Progenitor cell of endocrine pancreas (in vitro differentiated cells): ENCODE measurements around the gene SLC43A3. TPM values are rescaled to one million over a fixed set of nuclear protein-coding genes. Genes with fewer than 3 reads are reported as not detected.

Source experiments
- DNase-seq: peaks from one replicate; pipeline ENCODE4 v3.0.0; 2021; ENCODE audit warnings: low spot score; ENCODE audit not compliant: unreplicated experiment
- H3K27ac Mint-ChIP-seq: 2 replicates; pipeline ENCODE4 v1.8.0; 2021; ENCODE audit warnings: mild to moderate bottlenecking, moderate library complexity, mixed read lengths
- H3K27me3 Mint-ChIP-seq: 2 replicates; pipeline ENCODE4 v1.8.0; 2021; ENCODE audit warnings: mixed read lengths
- H3K36me3 Mint-ChIP-seq: 2 replicates; pipeline ENCODE4 v1.8.0; 2022; ENCODE audit warnings: mixed read lengths; ENCODE audit not compliant: insufficient read depth
- H3K4me1 Mint-ChIP-seq: 2 replicates; pipeline ENCODE4 v1.8.0; 2021; ENCODE audit warnings: low read depth, mixed read lengths
- H3K4me3 Mint-ChIP-seq: 2 replicates; pipeline ENCODE4 v1.8.0; 2021; ENCODE audit warnings: low read depth, mild to moderate bottlenecking, moderate library complexity, mixed read lengths
- H3K9me3 Mint-ChIP-seq: 2 replicates; pipeline ENCODE4 v1.8.0; 2021; ENCODE audit warnings: low read depth, mixed read lengths
- total RNA-seq: library from RNA; stranded (reverse); gene quantifications from 2 replicates; pipeline ENCODE4 v1.2.1, GENCODE V29; 2021
- TF ChIP-seq, protein P1 (sequence below): fragments of 200-600 bp; sonication (generic); IDR thresholded peaks from one replicate; pipeline ENCODE4 v1.5.0; 2021; ENCODE audit warnings: antibody characterized with exemption, mild to moderate bottlenecking; ENCODE audit not compliant: unreplicated experiment

The SLC43A3 gene
- total RNA-seq, 1 donor from 2014 or later: 24.6 TPM

DNA sequence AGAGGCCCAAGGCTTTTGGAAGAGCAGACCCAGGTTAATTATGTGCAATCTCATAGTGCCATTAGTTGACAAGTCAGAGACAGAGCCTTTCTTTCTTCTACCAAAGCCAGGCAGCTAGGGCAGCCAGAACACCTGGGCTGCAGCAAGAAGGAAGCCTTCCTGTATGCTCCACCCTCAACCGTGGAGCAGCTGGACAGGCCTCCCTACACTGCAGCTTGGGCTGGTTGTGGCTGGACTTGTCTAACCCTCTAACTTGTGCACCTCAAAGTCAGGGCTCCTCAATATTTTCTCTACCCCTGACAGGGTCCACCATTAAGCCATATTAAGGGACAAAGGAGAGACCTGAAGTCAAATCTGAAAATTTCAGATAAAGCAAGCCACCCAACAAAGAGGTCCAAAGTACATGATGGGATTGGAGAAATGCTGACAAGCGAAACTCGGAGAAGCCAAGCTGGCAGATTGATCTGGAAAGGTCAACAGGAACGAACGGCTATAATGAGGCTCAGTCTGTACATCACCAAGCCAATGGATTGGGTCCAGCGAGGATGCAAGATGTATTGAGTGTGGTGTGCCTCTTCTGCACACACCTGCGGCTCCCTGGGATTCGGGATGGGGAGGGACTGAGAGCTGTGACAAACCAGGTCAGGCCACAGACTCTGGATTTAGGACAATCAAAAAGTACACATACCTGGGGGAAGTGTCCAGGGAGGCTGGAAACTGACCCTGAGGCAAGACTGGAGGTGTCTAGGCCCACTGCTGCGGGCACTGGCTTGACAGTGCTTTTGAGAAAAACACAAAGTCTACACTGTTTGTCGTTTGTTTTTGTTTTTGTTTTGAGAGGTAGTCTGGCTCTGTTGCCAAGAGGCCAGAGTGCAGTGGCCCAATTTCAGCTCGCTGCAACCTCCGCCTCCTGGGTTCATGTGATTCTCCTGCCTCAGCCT, 11.7 kb upstream of the SLC43A3 start:
- H3K27me3 Mint-ChIP-seq: peaks cover 3% of the 10 kb centered on the region
- no peak for DNase-seq
- no peaks in the 10 kb centered on the region for H3K9me3 Mint-ChIP-seq
- no peak overlapping the region for H3K4me3 Mint-ChIP-seq
- H3K36me3 Mint-ChIP-seq: no peaks in the 10 kb centered on the region
- H3K4me1 Mint-ChIP-seq: peaks cover 4% of the 10 kb centered on the region
- no peak overlapping the region for H3K27ac Mint-ChIP-seq
- TF ChIP-seq, protein P1, sequence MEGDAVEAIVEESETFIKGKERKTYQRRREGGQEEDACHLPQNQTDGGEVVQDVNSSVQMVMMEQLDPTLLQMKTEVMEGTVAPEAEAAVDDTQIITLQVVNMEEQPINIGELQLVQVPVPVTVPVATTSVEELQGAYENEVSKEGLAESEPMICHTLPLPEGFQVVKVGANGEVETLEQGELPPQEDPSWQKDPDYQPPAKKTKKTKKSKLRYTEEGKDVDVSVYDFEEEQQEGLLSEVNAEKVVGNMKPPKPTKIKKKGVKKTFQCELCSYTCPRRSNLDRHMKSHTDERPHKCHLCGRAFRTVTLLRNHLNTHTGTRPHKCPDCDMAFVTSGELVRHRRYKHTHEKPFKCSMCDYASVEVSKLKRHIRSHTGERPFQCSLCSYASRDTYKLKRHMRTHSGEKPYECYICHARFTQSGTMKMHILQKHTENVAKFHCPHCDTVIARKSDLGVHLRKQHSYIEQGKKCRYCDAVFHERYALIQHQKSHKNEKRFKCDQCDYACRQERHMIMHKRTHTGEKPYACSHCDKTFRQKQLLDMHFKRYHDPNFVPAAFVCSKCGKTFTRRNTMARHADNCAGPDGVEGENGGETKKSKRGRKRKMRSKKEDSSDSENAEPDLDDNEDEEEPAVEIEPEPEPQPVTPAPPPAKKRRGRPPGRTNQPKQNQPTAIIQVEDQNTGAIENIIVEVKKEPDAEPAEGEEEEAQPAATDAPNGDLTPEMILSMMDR: no peak

DNA sequence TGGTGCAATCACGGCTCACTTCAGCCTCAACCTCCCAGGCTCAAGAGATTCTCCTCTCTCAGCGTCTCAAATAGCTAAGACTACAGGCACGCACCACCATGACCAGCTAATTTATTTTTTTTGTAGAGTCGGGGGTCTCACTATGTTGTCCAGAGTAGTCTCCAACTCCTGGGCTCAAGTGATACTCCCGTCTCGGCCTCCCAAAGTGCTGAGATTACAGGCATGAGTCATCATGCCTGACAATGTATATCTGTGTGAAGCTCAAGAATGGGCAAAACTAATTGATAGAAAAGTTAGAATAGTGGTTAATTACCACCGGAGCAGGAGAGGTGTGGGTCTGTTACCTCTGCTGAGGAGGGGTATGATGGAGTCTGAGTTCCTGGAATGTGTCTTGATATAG, 9.1 kb upstream of the SLC43A3 start:
- H3K4me1 Mint-ChIP-seq: peaks cover 3% of the 10 kb centered on the region
- no peak for DNase-seq
- H3K9me3 Mint-ChIP-seq: no peaks in the 10 kb centered on the region
- no peak overlapping the region for H3K4me3 Mint-ChIP-seq
- H3K27ac Mint-ChIP-seq: no peak overlapping the region
- no peaks in the 10 kb centered on the region for H3K36me3 Mint-ChIP-seq
- H3K27me3 Mint-ChIP-seq: peaks cover 7% of the 10 kb centered on the region
- TF ChIP-seq, protein P1: no peak

DNA sequence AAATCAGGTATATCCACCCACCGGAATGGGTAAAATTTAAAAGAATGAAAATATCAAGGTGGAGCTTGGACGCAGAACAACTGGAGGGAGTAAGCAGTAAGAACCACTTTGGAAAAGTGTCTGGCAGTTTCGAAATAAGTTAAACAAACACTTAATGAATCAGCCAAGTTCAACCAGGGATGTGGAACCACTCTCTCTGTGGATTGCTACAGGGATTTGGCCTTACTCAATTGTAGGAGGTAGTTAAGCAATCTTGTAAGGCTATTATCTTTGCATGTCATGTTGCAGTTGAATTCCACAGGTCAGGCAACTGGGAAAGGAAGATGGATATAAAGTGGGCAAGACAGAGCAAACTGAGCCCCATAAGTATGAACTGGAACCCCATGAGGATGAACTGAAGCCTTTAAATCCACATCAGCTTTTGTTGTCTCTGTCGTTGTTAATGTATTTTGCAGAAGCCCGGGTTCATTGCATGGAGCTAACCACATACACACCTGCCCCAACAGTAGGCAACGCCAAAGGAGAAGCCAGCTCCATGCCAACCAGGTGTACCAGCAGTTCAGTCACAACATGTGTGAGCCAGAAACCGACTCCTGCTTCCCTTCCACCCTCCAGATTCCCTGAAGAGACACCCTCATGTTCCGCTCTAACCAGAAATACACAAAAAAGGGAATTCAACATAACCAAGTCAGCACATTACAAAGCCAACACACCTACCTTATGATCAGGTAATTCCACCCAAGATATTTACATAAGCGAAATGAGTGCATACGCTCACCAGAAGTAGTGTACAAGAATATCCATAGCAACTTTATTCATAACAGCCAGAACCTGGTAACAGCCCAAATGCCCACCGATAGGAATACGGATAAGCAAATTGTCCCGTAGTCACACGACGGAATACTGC, 8.0 kb upstream of the SLC43A3 start:
- Mint-ChIP-seq H3K4me1 (peaks cover 2% of the 10 kb centered on the region), H3K36me3 (no peaks in the 10 kb centered on the region), H3K9me3 (no peaks in the 10 kb centered on the region), H3K27ac (no peak overlapping the region), H3K27me3 (peaks cover 12% of the 10 kb centered on the region), H3K4me3 (no peak overlapping the region)
- TF ChIP-seq, protein P1: no peak
- DNase-seq: no peak

DNA sequence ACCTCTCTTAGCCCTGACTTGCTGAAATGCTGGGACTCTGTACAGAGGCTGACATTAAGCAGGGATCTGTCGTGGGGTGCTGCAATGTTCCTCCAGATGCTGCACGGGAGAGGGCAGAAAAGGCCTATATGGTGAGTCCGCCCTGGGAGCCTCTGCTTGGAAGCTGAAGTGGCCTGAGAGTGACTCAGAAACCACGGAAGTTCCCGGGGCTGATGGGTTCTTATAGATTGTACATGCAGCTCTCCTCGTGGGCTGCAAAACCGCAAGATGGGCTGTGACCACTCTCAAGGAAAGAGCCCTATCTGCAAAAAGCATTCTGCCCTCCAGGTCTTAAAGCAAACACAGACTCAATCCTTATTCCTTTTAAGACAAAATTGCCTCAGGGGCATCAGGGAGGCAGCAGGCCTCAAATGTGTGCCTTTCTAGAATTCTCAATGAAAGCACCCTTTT, 5.8 kb upstream of the SLC43A3 start:
- H3K4me1 Mint-ChIP-seq: no peaks in the 10 kb centered on the region
- H3K4me3 Mint-ChIP-seq: no peak overlapping the region
- no peak for DNase-seq
- H3K27ac Mint-ChIP-seq: no peak overlapping the region
- no peaks in the 10 kb centered on the region for H3K36me3 Mint-ChIP-seq
- no peaks in the 10 kb centered on the region for H3K9me3 Mint-ChIP-seq
- peaks cover 32% of the 10 kb centered on the region for H3K27me3 Mint-ChIP-seq
- TF ChIP-seq, protein P1: no peak

DNA sequence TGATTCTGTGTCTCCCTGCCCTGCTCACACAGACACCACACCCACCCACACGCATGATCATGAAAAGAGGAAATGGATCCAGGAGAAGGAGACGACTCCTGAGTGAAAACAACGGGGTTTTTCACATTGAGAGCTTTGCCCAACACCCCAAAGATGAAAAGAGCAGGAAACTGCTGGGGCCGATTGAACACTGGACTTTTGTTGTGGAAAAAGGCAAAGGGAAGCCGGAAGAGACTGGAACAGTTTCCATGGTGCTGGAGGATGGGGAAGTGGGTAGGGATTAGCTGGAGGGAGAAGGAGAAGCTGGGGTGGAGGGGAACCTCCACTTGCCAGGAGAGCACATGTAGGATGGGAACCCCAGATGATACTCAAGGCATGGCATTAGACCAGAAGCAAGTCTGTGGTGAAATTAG, 5.2 kb upstream of the SLC43A3 start:
- no peak overlapping the region for H3K27ac Mint-ChIP-seq
- TF ChIP-seq, protein P1: no peak

More for the DNA sequence above, 5.2 kb upstream of the SLC43A3 start:
- peaks cover under 1% of the 10 kb centered on the region for H3K4me1 Mint-ChIP-seq
- peaks cover 36% of the 10 kb centered on the region for H3K27me3 Mint-ChIP-seq
- DNase-seq: no peak
- no peaks in the 10 kb centered on the region for H3K9me3 Mint-ChIP-seq
- no peak overlapping the region for H3K4me3 Mint-ChIP-seq
- no peaks in the 10 kb centered on the region for H3K36me3 Mint-ChIP-seq
